Right atrium auricular region (tissue), 2 donors: ENCODE data around the gene NPFF. TPM values are rescaled to one million over a fixed set of nuclear protein-coding genes. Genes with fewer than 3 reads are reported as not detected.

Experiments
- DNase-seq: peaks from one replicate; pipeline ENCODE4 v3.0.0-alpha.2; 2019; ENCODE audit warnings: low spot score
- H3K27ac ChIP-seq, 2 donors: fragments of 200-600 bp; sonication (generic); 1 replicate in 1 of 2; 2 replicates in 1 of 2; pipeline ENCODE4 v1.5.1; 2016 to 2019
- H3K27me3 ChIP-seq, 2 donors: fragments of 200-600 bp; sonication (generic); one replicate each; pipeline versions ENCODE4 v1.5.1 to v1.6.0; 2017 to 2019
- H3K36me3 ChIP-seq: fragments of 200-600 bp; sonication (generic); one replicate; pipeline ENCODE4 v1.5.1; 2016
- H3K4me1 ChIP-seq, 2 donors: fragments of 200-600 bp; sonication (generic); one replicate each; pipeline versions ENCODE4 v1.5.1 to v1.6.0; 2017 to 2019
- H3K4me3 ChIP-seq, 2 donors: fragments of 200-600 bp; sonication (generic); 1 replicate in 1 of 2; 2 replicates in 1 of 2; pipeline ENCODE4 v1.5.1; 2017 to 2019; ENCODE audit warnings: mild to moderate bottlenecking in 1 of 2, moderate library complexity in 1 of 2
- H3K9me3 ChIP-seq, 2 donors: fragments of 200-600 bp; sonication (generic); one replicate each; pipeline ENCODE4 v1.5.1; 2019
- total RNA-seq, 2 donors: library from RNA; depleted of rRNA; stranded (reverse); fragments of >200 nt; gene quantifications; one replicate each; pipeline ENCODE4 v1.1.0, GENCODE V29; 2016
- TF ChIP-seq, protein P1 (sequence below), 2 donors: fragments of 200-600 bp; sonication (generic); IDR thresholded peaks; one replicate each; pipeline ENCODE4 v1.5.1; 2019; ENCODE audit warnings: antibody characterized with exemption in 2 of 2

Gene NPFF
- total RNA-seq, 2 donors from 2014 or later = not detected

DNA sequence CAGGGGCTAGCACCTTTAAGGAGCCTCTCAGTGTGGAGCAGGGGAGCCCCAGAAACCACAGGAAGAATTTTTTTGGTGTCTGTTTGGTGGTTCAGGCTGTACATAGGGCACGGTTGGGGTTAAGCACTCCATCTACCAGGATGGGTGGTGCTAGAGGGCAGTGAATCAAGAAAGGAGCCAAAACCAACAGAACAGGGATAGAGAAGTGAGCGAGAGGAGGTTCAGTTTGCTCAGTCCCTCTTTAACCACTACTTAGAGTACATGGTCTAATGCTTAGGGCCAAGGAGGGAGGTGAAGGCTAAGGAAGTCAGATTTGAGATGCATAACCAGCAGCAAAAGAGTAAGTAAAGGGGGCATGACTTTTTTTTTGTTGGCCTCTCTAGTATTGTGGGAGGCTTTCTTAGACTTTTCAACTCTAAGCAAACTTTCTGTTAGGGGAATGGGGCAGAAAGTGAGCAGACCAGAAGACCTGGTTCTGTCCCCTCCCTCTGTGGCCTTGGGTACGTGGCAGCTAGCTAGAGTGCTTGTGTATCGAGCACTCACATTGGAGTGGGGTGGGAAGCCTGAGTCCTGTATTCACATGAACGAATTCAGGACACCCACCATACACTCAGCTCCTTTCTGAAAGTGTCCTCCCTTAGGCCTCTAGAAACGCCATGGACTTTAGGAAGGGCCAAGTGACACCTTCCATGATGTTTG lies 6.6 kb upstream of the NPFF start:
- DNase-seq = no peak
- Histone ChIP-seq H3K36me3 (peaks cover 74% of the 10 kb centered on the region), H3K9me3 (no peaks in the 10 kb centered on the region), H3K4me1 (peaks cover 0 to 2% of the 10 kb centered on the region in 2 donors), H3K27ac (no peak overlapping the region), H3K4me3 (no peak overlapping the region), H3K27me3 (no peaks in the 10 kb centered on the region)
- TF ChIP-seq, protein P1, sequence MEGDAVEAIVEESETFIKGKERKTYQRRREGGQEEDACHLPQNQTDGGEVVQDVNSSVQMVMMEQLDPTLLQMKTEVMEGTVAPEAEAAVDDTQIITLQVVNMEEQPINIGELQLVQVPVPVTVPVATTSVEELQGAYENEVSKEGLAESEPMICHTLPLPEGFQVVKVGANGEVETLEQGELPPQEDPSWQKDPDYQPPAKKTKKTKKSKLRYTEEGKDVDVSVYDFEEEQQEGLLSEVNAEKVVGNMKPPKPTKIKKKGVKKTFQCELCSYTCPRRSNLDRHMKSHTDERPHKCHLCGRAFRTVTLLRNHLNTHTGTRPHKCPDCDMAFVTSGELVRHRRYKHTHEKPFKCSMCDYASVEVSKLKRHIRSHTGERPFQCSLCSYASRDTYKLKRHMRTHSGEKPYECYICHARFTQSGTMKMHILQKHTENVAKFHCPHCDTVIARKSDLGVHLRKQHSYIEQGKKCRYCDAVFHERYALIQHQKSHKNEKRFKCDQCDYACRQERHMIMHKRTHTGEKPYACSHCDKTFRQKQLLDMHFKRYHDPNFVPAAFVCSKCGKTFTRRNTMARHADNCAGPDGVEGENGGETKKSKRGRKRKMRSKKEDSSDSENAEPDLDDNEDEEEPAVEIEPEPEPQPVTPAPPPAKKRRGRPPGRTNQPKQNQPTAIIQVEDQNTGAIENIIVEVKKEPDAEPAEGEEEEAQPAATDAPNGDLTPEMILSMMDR (IDR thresholded peaks at IDR 0.05) = no peak

DNA sequence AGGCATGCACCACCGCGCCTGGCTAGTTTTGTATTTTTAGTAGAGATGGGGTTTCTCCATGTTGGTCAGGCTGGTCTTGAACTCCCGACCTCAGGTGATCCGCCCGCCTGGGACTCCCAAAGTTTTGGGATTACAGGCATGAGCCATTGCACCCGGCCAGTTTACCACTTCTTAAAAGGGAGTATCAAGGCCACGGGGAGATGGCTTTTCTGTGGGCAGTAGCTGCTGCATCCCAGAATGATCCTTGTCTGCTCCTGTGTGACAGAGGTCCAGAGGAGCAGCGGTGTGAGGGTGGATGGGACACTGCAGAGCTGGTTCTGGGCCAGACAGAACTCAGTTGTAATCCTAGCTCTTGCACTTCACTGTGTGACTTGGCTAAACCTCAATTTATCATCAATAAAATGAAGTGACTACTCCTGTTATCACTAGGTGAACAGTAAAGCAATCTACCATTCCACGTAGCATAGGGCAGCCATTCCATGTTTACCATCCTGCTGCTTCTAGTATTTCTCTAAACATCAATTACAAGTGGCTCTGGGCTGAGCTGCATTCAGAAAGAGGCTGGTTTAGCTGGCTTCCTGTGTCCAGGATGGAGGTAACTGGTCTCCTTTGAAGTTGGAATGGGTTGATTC lies 3.0 kb upstream of the NPFF start:
- Histone ChIP-seq H3K4me1 (peaks cover 0 to 8% of the 10 kb centered on the region in 2 donors), H3K4me3 (no peak overlapping the region), H3K36me3 (peaks cover 60% of the 10 kb centered on the region), H3K9me3 (no peaks in the 10 kb centered on the region), H3K27ac (no peak overlapping the region), H3K27me3 (no peaks in the 10 kb centered on the region)
- TF ChIP-seq, protein P1 (IDR thresholded peaks at IDR 0.05) = no peak
- DNase-seq = no peak

- Histone ChIP-seq H3K36me3 (peaks cover 47% of the 10 kb centered on the region), H3K27ac (peak overlapping the region in 1 of 2 donors; percentile 11), H3K4me1 (peaks cover 0 to 9% of the 10 kb centered on the region in 2 donors), H3K27me3 (no peaks in the 10 kb centered on the region), H3K9me3 (no peaks in the 10 kb centered on the region), H3K4me3 (no peak overlapping the region)
- TF ChIP-seq, protein P1 (IDR thresholded peaks at IDR 0.05) = peak; percentile 76 to 94
- peak; percentile 90 for DNase-seq
These were observed 1.4 kb upstream of the NPFF start for GRCh38 chr12:53508534-53509170.

GRCh38 chr12:53507603-53507885 lies 260 bp upstream of the NPFF start:
- DNase-seq = no peak
- no peaks in the 10 kb centered on the region for H3K9me3 ChIP-seq
- H3K27me3 ChIP-seq = no peaks in the 10 kb centered on the region
- no peak overlapping the region for H3K4me3 ChIP-seq
- peaks cover 0 to 20% of the 10 kb centered on the region in 2 donors for H3K4me1 ChIP-seq
- TF ChIP-seq, protein P1 (IDR thresholded peaks at IDR 0.05) = no peak
- no peak overlapping the region for H3K27ac ChIP-seq
- peaks cover 38% of the 10 kb centered on the region for H3K36me3 ChIP-seq

GRCh38 chr12:53506450-53506785 lies 866 bp downstream of the NPFF start:
- no peak overlapping the region for H3K4me3 ChIP-seq
- peaks cover 27% of the 10 kb centered on the region for H3K36me3 ChIP-seq
- TF ChIP-seq, protein P1 (IDR thresholded peaks at IDR 0.05) = no peak
- H3K27me3 ChIP-seq = no peaks in the 10 kb centered on the region
- H3K4me1 ChIP-seq = peaks cover 0 to 31% of the 10 kb centered on the region in 2 donors
- no peak for DNase-seq
- no peak overlapping the region for H3K27ac ChIP-seq
- no peaks in the 10 kb centered on the region for H3K9me3 ChIP-seq
